CD8-positive, alpha-beta memory T cell (primary cell): ENCODE measurements around the gene FLVCR2. TPM values are rescaled to one million over a fixed set of nuclear protein-coding genes. Genes with fewer than 3 reads are reported as not detected.

Experiments
- CTCF ChIA-PET: fragments of 350-600 bp; sonication (Branson Sonifier 250); formaldehyde crosslinking; loops from one replicate; lab custom pipeline; 2021; ENCODE audit warnings: antibody characterized with exemption; lab: Charles Lee
- POLR2A ChIA-PET: fragments of 350-600 bp; sonication (Branson Sonifier 250); formaldehyde crosslinking; loops from one replicate; lab custom pipeline; 2021; ENCODE audit warnings: antibody characterized with exemption; lab: Charles Lee
- DNase-seq, 5 donors: peaks; one replicate each; pipeline versions ENCODE4 v3.0.0 to v3.0.0-alpha.2; 2020 to 2022; ENCODE audit warnings: mixed read lengths in 1 of 5
- H3K27ac ChIP-seq: one replicate; pipeline ENCODE4 v1.7.0; 2013; ENCODE audit warnings: low read depth, mild to moderate bottlenecking, low read length, moderate library complexity
- H3K27me3 ChIP-seq: 2 replicates; pipeline ENCODE4 v1.7.0; 2013; ENCODE audit warnings: low read length, mild to moderate bottlenecking; ENCODE audit not compliant: insufficient read depth, poor library complexity, severe bottlenecking
- H3K36me3 ChIP-seq: 2 replicates; pipeline ENCODE4 v1.7.0; 2013; ENCODE audit warnings: mild to moderate bottlenecking, low read length, moderate library complexity; ENCODE audit not compliant: insufficient read depth
- H3K4me1 ChIP-seq: 2 replicates; pipeline ENCODE4 v1.7.0; 2013; ENCODE audit warnings: mild to moderate bottlenecking, low read length, moderate library complexity; ENCODE audit not compliant: insufficient read depth
- H3K4me3 ChIP-seq: 2 replicates; pipeline ENCODE4 v1.7.0; 2013; ENCODE audit warnings: mild to moderate bottlenecking, low read length
- H3K9me3 ChIP-seq: 2 replicates; pipeline ENCODE4 v1.7.0; 2013; ENCODE audit warnings: mild to moderate bottlenecking, low read length
- H3K27ac Mint-ChIP-seq, 8 donors: one replicate each; pipeline ENCODE4 v1.8.0; 2020 to 2021; ENCODE audit warnings: mixed read lengths in 8 of 8, mild to moderate bottlenecking in 6 of 8, inconsistent platforms in 3 of 8, moderate library complexity in 3 of 8
- H3K27me3 Mint-ChIP-seq, 2 donors: one replicate each; pipeline ENCODE4 v1.8.0; 2020 to 2021; ENCODE audit warnings: mixed read lengths in 2 of 2, mild to moderate bottlenecking in 1 of 2, moderate library complexity in 1 of 2
- H3K36me3 Mint-ChIP-seq, 3 donors: one replicate each; pipeline ENCODE4 v1.8.0; 2020 to 2021; ENCODE audit warnings: mixed read lengths in 3 of 3, inconsistent platforms in 1 of 3, mild to moderate bottlenecking in 1 of 3
- H3K4me1 Mint-ChIP-seq, 3 donors: one replicate each; pipeline ENCODE4 v1.8.0; 2020 to 2021; ENCODE audit warnings: mixed read lengths in 3 of 3, inconsistent platforms in 1 of 3, mild to moderate bottlenecking in 1 of 3
- H3K4me3 Mint-ChIP-seq, 7 donors: one replicate each; pipeline ENCODE4 v1.8.0; 2020 to 2021; ENCODE audit warnings: mixed read lengths in 7 of 7, mild to moderate bottlenecking in 6 of 7, moderate library complexity in 4 of 7, inconsistent platforms in 2 of 7
- H3K9me3 Mint-ChIP-seq, 5 donors: one replicate each; pipeline ENCODE4 v1.8.0; 2020 to 2022; ENCODE audit warnings: mixed read lengths in 5 of 5, mild to moderate bottlenecking in 3 of 5, moderate library complexity in 2 of 5, inconsistent platforms in 1 of 5
- polyA plus RNA-seq: library from polyadenylated mRNA; unstranded; fragments of 300-500 nt; fragmentation: Illumina TruSeq; gene quantifications from one replicate; pipeline ENCODE4 v1.2.3, GENCODE V29; 2021
- total RNA-seq, 2 experiments: library from RNA; stranded (reverse); gene quantifications; one replicate each; pipeline ENCODE4 v1.2.3, GENCODE V29; 2021

The FLVCR2 gene
- total and polyA plus RNA-seq, 3 experiments from 2014 or later, result 0.60 to 2.6 (median 2.6) TPM

GRCh38 chr14:75559045-75559444, 19.4 kb upstream of the FLVCR2 start:
- H3K4me1 ChIP-seq, result peaks cover 6% of the 10 kb centered on the region
- no peaks in the 10 kb centered on the region for H3K9me3 ChIP-seq
- no peak for DNase-seq
- H3K4me3 ChIP-seq, result no peak overlapping the region
- no peaks in the 10 kb centered on the region for H3K27me3 ChIP-seq
- no peaks in the 10 kb centered on the region for H3K36me3 ChIP-seq
- Mint-ChIP-seq H3K4me3 (no peak overlapping the region), H3K9me3 (no peaks in the 10 kb centered on the region), H3K27me3 (peaks cover 0 to 1% of the 10 kb centered on the region in 2 donors), H3K27ac (no peak overlapping the region), H3K36me3 (peaks cover 0 to 4% (median 3%) of the 10 kb centered on the region in 3 donors), H3K4me1 (peaks cover 13 to 24% (median 22%) of the 10 kb centered on the region in 3 donors)
- no peak overlapping the region for H3K27ac ChIP-seq
- ChIA-PET CTCF (interaction anchor here (0.7 to 4.9 kb wide), 2 partner anchors 34 to 43 kb away, joined by 3 to 43 read pairs; no protein-coding TSS in a partner anchor), POLR2A (no interaction called here)

GRCh38 chr14:75559451-75560222, 18.8 kb upstream of the FLVCR2 start:
- ChIA-PET CTCF (interaction anchor here (0.7 to 5.5 kb wide), 5 partner anchors 10 to 232 kb away, joined by 3 to 43 read pairs (median 5); partner anchors contain the start of gene FLVCR2), POLR2A (no interaction called here)
- Mint-ChIP-seq H3K9me3 (no peaks in the 10 kb centered on the region), H3K36me3 (peaks cover 0 to 4% (median 3%) of the 10 kb centered on the region in 3 donors), H3K4me1 (peaks cover 13 to 24% (median 23%) of the 10 kb centered on the region in 3 donors), H3K4me3 (no peak overlapping the region), H3K27me3 (peaks cover 0 to 1% of the 10 kb centered on the region in 2 donors), H3K27ac (peak overlapping the region in 1 of 8 donors; percentile 23)
- Histone ChIP-seq H3K4me1 (peaks cover 6% of the 10 kb centered on the region), H3K27ac (no peak overlapping the region), H3K4me3 (no peak overlapping the region), H3K27me3 (no peaks in the 10 kb centered on the region), H3K36me3 (no peaks in the 10 kb centered on the region), H3K9me3 (no peaks in the 10 kb centered on the region)
- DNase-seq, result no peak

GRCh38 chr14:75561013-75561432, 17.4 kb upstream of the FLVCR2 start:
- H3K27me3 ChIP-seq, result no peaks in the 10 kb centered on the region
- H3K4me1 Mint-ChIP-seq, result peaks cover 14 to 33% (median 27%) of the 10 kb centered on the region in 3 donors
- no peaks in the 10 kb centered on the region for H3K36me3 ChIP-seq
- H3K4me3 ChIP-seq, result no peak overlapping the region
- H3K27ac Mint-ChIP-seq, result peak overlapping the region in 4 of 8 donors; percentile 22 to 78 (median 46)
- DNase-seq, result peak; percentile 21 to 68 (median 33)
- POLR2A ChIA-PET, result interaction anchor here (0.6 to 1.0 kb wide), 2 partner anchors 227 to 509 kb away, joined by 3 to 6 read pairs; no protein-coding TSS in a partner anchor
- H3K9me3 ChIP-seq, result no peaks in the 10 kb centered on the region
- no peaks in the 10 kb centered on the region for H3K9me3 Mint-ChIP-seq
- H3K4me3 Mint-ChIP-seq, result peak overlapping the region in 1 of 7 donors; percentile 33
- peaks cover 0 to 1% of the 10 kb centered on the region in 2 donors for H3K27me3 Mint-ChIP-seq
- CTCF ChIA-PET, result interaction anchor here (0.7 to 5.5 kb wide), 28 partner anchors 8 to 260 kb away, joined by 3 to 43 read pairs (median 5); partner anchors contain the start of gene FLVCR2
- no peak overlapping the region for H3K27ac ChIP-seq
- H3K36me3 Mint-ChIP-seq, result no peaks in the 10 kb centered on the region
- H3K4me1 ChIP-seq, result peaks cover 10% of the 10 kb centered on the region

GRCh38 chr14:75562089-75562488, 16.3 kb upstream of the FLVCR2 start:
- ChIA-PET POLR2A (interaction anchor here (0.5 kb wide), 1 partner anchor 1314 kb away, joined by 6 read pairs; no protein-coding TSS in a partner anchor), CTCF (interaction anchor here (0.8 to 5.5 kb wide), 13 partner anchors 12 to 258 kb away, joined by 3 to 43 read pairs (median 15); partner anchors contain the start of gene FLVCR2)
- Histone ChIP-seq H3K27ac (no peak overlapping the region), H3K27me3 (no peaks in the 10 kb centered on the region), H3K9me3 (no peaks in the 10 kb centered on the region), H3K4me3 (no peak overlapping the region), H3K4me1 (peaks cover 19% of the 10 kb centered on the region), H3K36me3 (no peaks in the 10 kb centered on the region)
- Mint-ChIP-seq H3K9me3 (no peaks in the 10 kb centered on the region), H3K27me3 (peaks cover 0 to 3% of the 10 kb centered on the region in 2 donors), H3K4me3 (no peak overlapping the region), H3K36me3 (no peaks in the 10 kb centered on the region), H3K27ac (peak overlapping the region in 1 of 8 donors; percentile 29), H3K4me1 (peaks cover 21 to 36% (median 36%) of the 10 kb centered on the region in 3 donors)
- no peak for DNase-seq

- Mint-ChIP-seq H3K4me3 (no peak overlapping the region), H3K9me3 (no peaks in the 10 kb centered on the region), H3K27ac (peak overlapping the region in 1 of 8 donors; percentile 29), H3K27me3 (peaks cover 0 to 3% of the 10 kb centered on the region in 2 donors), H3K4me1 (peaks cover 21 to 36% (median 36%) of the 10 kb centered on the region in 3 donors), H3K36me3 (no peaks in the 10 kb centered on the region)
- no peak for DNase-seq
- no peaks in the 10 kb centered on the region for H3K9me3 ChIP-seq
- H3K4me1 ChIP-seq, result peaks cover 19% of the 10 kb centered on the region
- no peaks in the 10 kb centered on the region for H3K36me3 ChIP-seq
- POLR2A ChIA-PET, result interaction anchor here (0.5 to 0.7 kb wide), 2 partner anchors 436 to 1314 kb away, joined by 3 to 6 read pairs; partner anchors contain the start of gene NEK9
- H3K27me3 ChIP-seq, result no peaks in the 10 kb centered on the region
- H3K27ac ChIP-seq, result no peak overlapping the region
- CTCF ChIA-PET, result interaction anchor here (2.2 to 5.5 kb wide), 7 partner anchors 13 to 254 kb away, joined by 15 to 43 read pairs (median 19); partner anchors contain the start of gene FLVCR2
- no peak overlapping the region for H3K4me3 ChIP-seq
Measured at GRCh38 chr14:75562489-75562888, 15.9 kb upstream of the FLVCR2 start.

- H3K27ac Mint-ChIP-seq, result no peak overlapping the region
- no peak overlapping the region for H3K27ac ChIP-seq
- no peaks in the 10 kb centered on the region for H3K36me3 Mint-ChIP-seq
- H3K4me1 Mint-ChIP-seq, result peaks cover 21 to 45% (median 41%) of the 10 kb centered on the region in 3 donors
- H3K27me3 Mint-ChIP-seq, result peaks cover 0 to 3% of the 10 kb centered on the region in 2 donors
- DNase-seq, result no peak
- peaks cover 19% of the 10 kb centered on the region for H3K4me1 ChIP-seq
- no peak overlapping the region for H3K4me3 Mint-ChIP-seq
- H3K27me3 ChIP-seq, result no peaks in the 10 kb centered on the region
- H3K9me3 ChIP-seq, result no peaks in the 10 kb centered on the region
- no peaks in the 10 kb centered on the region for H3K36me3 ChIP-seq
- H3K4me3 ChIP-seq, result no peak overlapping the region
- POLR2A ChIA-PET, result no interaction called here
- CTCF ChIA-PET, result interaction anchor here (0.8 to 5.5 kb wide), 5 partner anchors 12 to 75 kb away, joined by 3 to 43 read pairs (median 20); partner anchors contain the start of gene FLVCR2
- no peaks in the 10 kb centered on the region for H3K9me3 Mint-ChIP-seq
Measured at GRCh38 chr14:75563931-75564330, 14.5 kb upstream of the FLVCR2 start.

GRCh38 chr14:75565056-75565455, 13.4 kb upstream of the FLVCR2 start:
- no peaks in the 10 kb centered on the region for H3K36me3 ChIP-seq
- CTCF ChIA-PET, result interaction anchor here (5.5 kb wide), 1 partner anchor 11 kb away, joined by 40 read pairs; the partner anchor contains the start of gene FLVCR2
- no peaks in the 10 kb centered on the region for H3K27me3 ChIP-seq
- no peaks in the 10 kb centered on the region for H3K9me3 Mint-ChIP-seq
- no peaks in the 10 kb centered on the region for H3K9me3 ChIP-seq
- no peaks in the 10 kb centered on the region for H3K36me3 Mint-ChIP-seq
- H3K27ac Mint-ChIP-seq, result peak overlapping the region in 1 of 8 donors; percentile 32
- H3K27me3 Mint-ChIP-seq, result peaks cover 0 to 2% of the 10 kb centered on the region in 2 donors
- DNase-seq, result no peak
- H3K27ac ChIP-seq, result no peak overlapping the region
- H3K4me3 Mint-ChIP-seq, result no peak overlapping the region
- H3K4me1 Mint-ChIP-seq, result peaks cover 21 to 45% (median 41%) of the 10 kb centered on the region in 3 donors
- no peak overlapping the region for H3K4me3 ChIP-seq
- POLR2A ChIA-PET, result no interaction called here
- H3K4me1 ChIP-seq, result peaks cover 19% of the 10 kb centered on the region
